HG02610 (cell line): Measurements from ENCODE around the gene TNFRSF12A.
A peak's percentile ranks its signal among the peaks of the same experiment; 100 is the strongest.

Source experiments
- ATAC-seq: cut with Tn5 transposase; IDR thresholded peaks from one replicate; pipeline ENCODE4 v1.9.1; 2021; ENCODE audit warnings: mild to moderate bottlenecking, moderate library complexity; ENCODE audit not compliant: unreplicated experiment

Gene TNFRSF12A

GRCh38 chr16:2985893-2986355 is 34.2 kb upstream of the TNFRSF12A start:
- no peak for ATAC-seq

- ATAC-seq = no peak
Observed at GRCh38 chr16:2986623-2987188, 33.5 kb upstream of the TNFRSF12A start.

GRCh38 chr16:2987286-2987685 is 32.9 kb upstream of the TNFRSF12A start:
- no peak for ATAC-seq

GRCh38 chr16:2987833-2988232 is 32.3 kb upstream of the TNFRSF12A start:
- no peak for ATAC-seq

GRCh38 chr16:2988590-2989099 is 31.5 kb upstream of the TNFRSF12A start:
- ATAC-seq = no peak

GRCh38 chr16:2990891-2991290 is 29.3 kb upstream of the TNFRSF12A start:
- no peak for ATAC-seq

GRCh38 chr16:2991566-2992261 is 28.5 kb upstream of the TNFRSF12A start:
- no peak for ATAC-seq

- ATAC-seq = no peak
Observed at GRCh38 chr16:2992383-2993081, 27.6 kb upstream of the TNFRSF12A start.

GRCh38 chr16:2996298-2996697 is 23.9 kb upstream of the TNFRSF12A start:
- ATAC-seq = no peak

- ATAC-seq = no peak
Observed at GRCh38 chr16:2999929-3000328, 20.2 kb upstream of the TNFRSF12A start.

- no peak for ATAC-seq
Observed at GRCh38 chr16:3000540-3000939, 19.6 kb upstream of the TNFRSF12A start.

GRCh38 chr16:3001316-3001715 is 18.9 kb upstream of the TNFRSF12A start:
- ATAC-seq = no peak

- peak; percentile 98 for ATAC-seq
Observed at GRCh38 chr16:3003582-3004270, 16.4 kb upstream of the TNFRSF12A start.

GRCh38 chr16:3004319-3004718 is 15.8 kb upstream of the TNFRSF12A start:
- ATAC-seq = no peak

- ATAC-seq = no peak
Observed at GRCh38 chr16:3004781-3005284, 15.3 kb upstream of the TNFRSF12A start.

GRCh38 chr16:3007059-3007956 is 12.9 kb upstream of the TNFRSF12A start:
- ATAC-seq = no peak

GRCh38 chr16:3007957-3008689 is 12.0 kb upstream of the TNFRSF12A start:
- no peak for ATAC-seq

- ATAC-seq = no peak
Observed at GRCh38 chr16:3008690-3009037, 11.5 kb upstream of the TNFRSF12A start.

- no peak for ATAC-seq
Observed at GRCh38 chr16:3009568-3010390, 10.4 kb upstream of the TNFRSF12A start.
